HepG2 (cell line): ENCODE data around the gene CS. TPM values are rescaled to one million over a fixed set of nuclear protein-coding genes. Genes with fewer than 3 reads are reported as not detected.

ENCODE experiments used
- CEBPB ChIP-seq: IDR thresholded peaks from 2 replicates; pipeline ENCODE4 v1.6.1; 2011; ENCODE audit warnings: low read depth, low read length, improper control_type of control experiment, borderline replicate concordance
- CSRNP2 ChIP-seq: sonication (generic); formaldehyde crosslinking; conservative IDR thresholded peaks from 2 replicates; pipeline ENCODE4 v1.8.0; 2022; ENCODE audit warnings: low read depth, missing genetic modification reagents
- EED ChIP-seq: sonication (generic); formaldehyde crosslinking; IDR thresholded peaks from 2 replicates; pipeline ENCODE4 v1.5.0; 2020; ENCODE audit warnings: mild to moderate bottlenecking, missing genetic modification reagents
- HBP1 ChIP-seq: IDR thresholded peaks from 2 replicates; pipeline ENCODE4 v1.6.1; 2016; ENCODE audit warnings: low read depth, control low read depth
- HNRNPLL ChIP-seq: fragments of 200-400 bp; formaldehyde crosslinking; IDR thresholded peaks from 2 replicates; pipeline ENCODE4 v1.6.1; 2017; ENCODE audit warnings: mild to moderate bottlenecking, low read depth, low read length; ENCODE audit not compliant: poor library complexity, severe bottlenecking
- IRF9 ChIP-seq: sonication (generic); formaldehyde crosslinking; IDR thresholded peaks from 2 replicates; pipeline ENCODE4 v1.8.0; 2022; ENCODE audit warnings: missing genetic modification reagents, mild to moderate bottlenecking, borderline replicate concordance
- JUNB ChIP-seq: sonication (generic); formaldehyde crosslinking; IDR thresholded peaks from 2 replicates; pipeline ENCODE4 v1.8.0; 2022; ENCODE audit warnings: missing genetic modification reagents, mild to moderate bottlenecking, borderline replicate concordance
- MTF2 ChIP-seq: sonication (generic); formaldehyde crosslinking; IDR thresholded peaks from 2 replicates; pipeline ENCODE4 v1.5.0; 2020; ENCODE audit warnings: missing genetic modification reagents, borderline replicate concordance
- POLR2A ChIP-seq, 2 experiments: IDR thresholded peaks; 2 replicates each; pipeline ENCODE4 v1.6.1; 2011; ENCODE audit warnings: low read depth in 2 of 2, low read length in 2 of 2, mild to moderate bottlenecking in 1 of 2, moderate library complexity in 1 of 2; ENCODE audit not compliant: insufficient read depth in 1 of 2
- SMARCE1 ChIP-seq: fragments of 450-650 bp; IDR thresholded peaks from 2 replicates; pipeline ENCODE4 v1.6.1; 2017; ENCODE audit warnings: borderline replicate concordance
- SNAPC2 ChIP-seq: sonication (generic); formaldehyde crosslinking; IDR thresholded peaks from 2 replicates; pipeline ENCODE4 v1.8.1; 2022; ENCODE audit warnings: mild to moderate bottlenecking, missing genetic modification reagents
- ZBTB34 ChIP-seq: sonication (generic); formaldehyde crosslinking; IDR thresholded peaks from 2 replicates; pipeline ENCODE4 v1.8.0; 2022; ENCODE audit warnings: mild to moderate bottlenecking, missing genetic modification reagents
- ZFYVE20 ChIP-seq: sonication (generic); formaldehyde crosslinking; IDR thresholded peaks from 2 replicates; pipeline ENCODE4 v1.8.0; 2023; ENCODE audit warnings: low read depth, mild to moderate bottlenecking, moderate library complexity, missing genetic modification reagents, borderline replicate concordance
- ZIK1 ChIP-seq: sonication (generic); formaldehyde crosslinking; IDR thresholded peaks from 2 replicates; pipeline ENCODE4 v1.5.0; 2020; ENCODE audit warnings: mild to moderate bottlenecking, low read depth, missing genetic modification reagents, borderline replicate concordance
- ZNF230 ChIP-seq: sonication (generic); formaldehyde crosslinking; IDR thresholded peaks from 2 replicates; pipeline ENCODE4 v1.4.0; 2020; ENCODE audit warnings: mild to moderate bottlenecking, missing genetic modification reagents
- ZNF263 ChIP-seq: sonication (generic); formaldehyde crosslinking; IDR thresholded peaks from 2 replicates; pipeline ENCODE4 v1.4.0; 2020; ENCODE audit warnings: missing genetic modification reagents
- ZNF468 ChIP-seq: sonication (generic); formaldehyde crosslinking; IDR thresholded peaks from 2 replicates; pipeline ENCODE4 v1.8.0; 2022; ENCODE audit warnings: mild to moderate bottlenecking, moderate library complexity, missing genetic modification reagents
- ZNF687 ChIP-seq: sonication (generic); formaldehyde crosslinking; IDR thresholded peaks from 2 replicates; pipeline ENCODE4 v1.5.1; 2020; ENCODE audit warnings: mild to moderate bottlenecking, missing genetic modification reagents, moderate library complexity
- polyA plus RNA-seq, 8 experiments: library from polyadenylated mRNA; depleted of rRNA in 3 of 8; stranded (reverse) in 7 of 8; unstranded in 1 of 8; fragments of >200 nt; fragmentation: Illumina TruSeq in 4 of 8; extraction: Trizol in 4 of 8; gene quantifications; 2 replicates each; pipeline versions ENCODE4 v1.2.1 to v1.2.3, GENCODE V29; 2011 to 2016; ENCODE audit warnings: low read depth in 4 of 8, missing spikeins in 1 of 8, mixed read lengths in 1 of 8; ENCODE audit not compliant: insufficient read depth in 1 of 8
- total RNA-seq, 5 experiments: library from RNA; depleted of rRNA; stranded (reverse); fragments of >200 nt; fragmentation: Illumina TruSeq; extraction: Trizol; gene quantifications; 2 replicates each; pipeline ENCODE4 v1.2.3, GENCODE V29; 2016; ENCODE audit warnings: low read depth in 1 of 5

CS gene
- total and polyA plus RNA-seq, 2 of the 13 experiments (the other 11 are each of a cell fraction or from before 2014, with no cell fraction given), result 173 to 175 TPM

GRCh38 chr12:56299853-56300643 lies at the start of gene CS (continued):
- TF ChIP-seq CSRNP2 (no peak), ZIK1 (CRISPR knock-in tag) (0 out of 2 replicates have a peak, but pooled peaks have one; percentile 11), SNAPC2 (CRISPR knock-in tag) (0 out of 2 replicates have a peak, but pooled peaks have one; percentile 50), POLR2A (IDR thresholded peaks at IDR 0.05; ENCODE audit: insufficient read depth in 1 of 2, low read depth in 2 of 2, low read length in 2 of 2) (peak; percentile 54 to 70), ZNF230 (CRISPR knock-in tag) (peak; percentile 83; the same call in 1 of the 2 replicates), IRF9 (CRISPR knock-in tag) (peak; percentile 77; the same call in 1 of the 2 replicates), ZNF687 (CRISPR knock-in tag) (peak; percentile 90), HBP1 (CRISPR knock-in tag) (0 out of 2 replicates have a peak, but pooled peaks have one; percentile 67), ZFYVE20 (CRISPR knock-in tag) (peak; percentile 87; the same call in 1 of the 2 replicates), JUNB (CRISPR knock-in tag) (no peak), SMARCE1 (no peak), ZBTB34 (CRISPR knock-in tag) (0 out of 2 replicates have a peak, but pooled peaks have one; percentile 13), CEBPB (no peak), ZNF263 (CRISPR knock-in tag) (peak; percentile 10; the same call in 1 of the 2 replicates), EED (0 out of 2 replicates have a peak, but pooled peaks have one; percentile 41), ZNF468 (CRISPR knock-in tag) (0 out of 2 replicates have a peak, but pooled peaks have one; percentile 74), MTF2 (CRISPR knock-in tag) (0 out of 2 replicates have a peak, but pooled peaks have one; percentile 32), HNRNPLL (peak; percentile 92)
